H9 (cell line): ENCODE data around the gene ZNF467. TPM values are rescaled to one million over a fixed set of nuclear protein-coding genes. Genes with fewer than 3 reads are reported as not detected.

Experiments
- DNase-seq: peaks from one replicate; pipeline ENCODE4 v3.0.0-alpha.2; 2017
- H2AFZ ChIP-seq: one replicate; pipeline ENCODE4 v1.6.1; 2013; ENCODE audit warnings: mild to moderate bottlenecking, low read length, control low read depth, moderate library complexity
- H2AK5ac ChIP-seq: 2 replicates; pipeline ENCODE4 v1.6.1; 2013; ENCODE audit warnings: low read length, control low read depth, mixed read lengths; ENCODE audit not compliant: insufficient read length
- H2BK120ac ChIP-seq: one replicate; pipeline ENCODE4 v1.6.1; 2013; ENCODE audit warnings: low read depth, mild to moderate bottlenecking, low read length, control low read depth, inconsistent platforms; ENCODE audit not compliant: poor library complexity, severe bottlenecking
- H2BK12ac ChIP-seq: 2 replicates; pipeline ENCODE4 v1.6.1; 2013; ENCODE audit warnings: low read length, control low read depth, mixed read lengths, low read depth; ENCODE audit not compliant: insufficient read length
- H2BK15ac ChIP-seq: 2 replicates; pipeline ENCODE4 v1.6.1; 2013; ENCODE audit warnings: low read depth, low read length, control low read depth
- H2BK20ac ChIP-seq: one replicate; pipeline ENCODE4 v1.6.1; 2013; ENCODE audit warnings: low read depth, mild to moderate bottlenecking, low read length, control low read depth, inconsistent platforms; ENCODE audit not compliant: poor library complexity, severe bottlenecking
- H2BK5ac ChIP-seq: 2 replicates; pipeline ENCODE4 v1.6.1; 2013; ENCODE audit warnings: low read length, control low read depth, mixed read lengths; ENCODE audit not compliant: insufficient read length
- H3K14ac ChIP-seq: 2 replicates; pipeline ENCODE4 v1.6.1; 2013; ENCODE audit warnings: low read length, control low read depth; ENCODE audit not compliant: insufficient read depth
- H3K18ac ChIP-seq: 2 replicates; pipeline ENCODE4 v1.6.1; 2013; ENCODE audit warnings: low read depth, mild to moderate bottlenecking, mixed read lengths, low read length, control low read depth; ENCODE audit not compliant: insufficient read length
- H3K23ac ChIP-seq: 2 replicates; pipeline ENCODE4 v1.6.1; 2013; ENCODE audit warnings: low read length, control low read depth, mixed read lengths, low read depth; ENCODE audit not compliant: insufficient read length
- H3K23me2 ChIP-seq: 2 replicates; pipeline ENCODE4 v1.6.1; 2013; ENCODE audit warnings: low read depth, mild to moderate bottlenecking, mixed read lengths, low read length, control low read depth; ENCODE audit not compliant: insufficient read length, poor library complexity, severe bottlenecking
- H3K27ac ChIP-seq: 2 replicates; pipeline ENCODE4 v1.5.1; 2013; ENCODE audit warnings: low read length, control low read depth, mixed read lengths, low read depth; ENCODE audit not compliant: insufficient read length
- H3K27me3 ChIP-seq: 2 replicates; pipeline ENCODE4 v1.6.1; 2013; ENCODE audit warnings: low read length, control low read depth, inconsistent platforms; ENCODE audit not compliant: insufficient read depth
- H3K4ac ChIP-seq: 2 replicates; pipeline ENCODE4 v1.6.1; 2013; ENCODE audit warnings: low read depth, mild to moderate bottlenecking, control low read depth, inconsistent platforms, low read length, moderate library complexity
- H3K4me1 ChIP-seq: 2 replicates; pipeline ENCODE4 v1.6.1; 2013; ENCODE audit warnings: low read length, control low read depth, inconsistent platforms; ENCODE audit not compliant: insufficient read depth
- H3K4me2 ChIP-seq: 2 replicates; pipeline ENCODE4 v1.6.1; 2013; ENCODE audit warnings: low read length, control low read depth, mixed read lengths; ENCODE audit not compliant: insufficient read length, insufficient read depth
- H3K56ac ChIP-seq: 2 replicates; pipeline ENCODE4 v1.6.1; 2013; ENCODE audit warnings: low read depth, mild to moderate bottlenecking, mixed read lengths, low read length, control low read depth; ENCODE audit not compliant: insufficient read length
- H3K79me1 ChIP-seq: 2 replicates; pipeline ENCODE4 v1.6.1; 2013; ENCODE audit warnings: low read depth, mild to moderate bottlenecking, moderate library complexity, low read length, control low read depth, inconsistent platforms; ENCODE audit not compliant: insufficient read depth, poor library complexity, severe bottlenecking
- H3K79me2 ChIP-seq: 2 replicates; pipeline ENCODE4 v1.6.1; 2013; ENCODE audit warnings: low read length, control low read depth, inconsistent platforms; ENCODE audit not compliant: insufficient read depth
- H3K9ac ChIP-seq: 2 replicates; pipeline ENCODE4 v1.6.1; 2013; ENCODE audit warnings: low read length, control low read depth, mixed read lengths; ENCODE audit not compliant: insufficient read length; ENCODE audit errors: extremely low read depth
- H3K9me3 ChIP-seq: one replicate; pipeline ENCODE4 v1.6.1; 2013; ENCODE audit warnings: low read depth, low read length, inconsistent platforms; ENCODE audit not compliant: control insufficient read depth
- H3T11ph ChIP-seq: one replicate; pipeline ENCODE4 v1.6.1; 2013; ENCODE audit warnings: mild to moderate bottlenecking, low read length, control low read depth, inconsistent platforms
- H4K20me1 ChIP-seq: one replicate; pipeline ENCODE4 v1.6.1; 2013; ENCODE audit not compliant: control insufficient read depth, insufficient read length, insufficient read depth
- H4K5ac ChIP-seq: 2 replicates; pipeline ENCODE4 v1.6.1; 2013; ENCODE audit warnings: low read depth, mild to moderate bottlenecking, mixed read lengths, low read length, control low read depth; ENCODE audit not compliant: insufficient read length
- H4K8ac ChIP-seq: replicated peaks from 2 replicates; pipeline ENCODE4 v1.6.1; 2013; ENCODE audit warnings: low read length, control low read depth, mixed read lengths, low read depth; ENCODE audit not compliant: insufficient read length
- H4K91ac ChIP-seq: 2 replicates; pipeline ENCODE4 v1.6.1; 2013; ENCODE audit warnings: low read depth, mild to moderate bottlenecking, moderate library complexity, mixed read lengths, low read length, control low read depth; ENCODE audit not compliant: insufficient read length
- H3K27ac Mint-ChIP-seq, 3 experiments: 2 replicates in 2 of 3; 3 replicates in 1 of 3; pipeline ENCODE4 v1.8.0; 2020 to 2021; ENCODE audit warnings: mixed read lengths in 3 of 3, mild to moderate bottlenecking in 1 of 3, moderate library complexity in 1 of 3
- H3K27me3 Mint-ChIP-seq: 2 replicates; pipeline ENCODE4 v1.8.0; 2021; ENCODE audit warnings: low read depth, mild to moderate bottlenecking, moderate library complexity, mixed read lengths
- H3K36me3 Mint-ChIP-seq, 3 experiments: 2 replicates in 2 of 3; 3 replicates in 1 of 3; pipeline ENCODE4 v1.8.0; 2020 to 2021; ENCODE audit warnings: low read depth in 3 of 3, mixed read lengths in 3 of 3; ENCODE audit not compliant: insufficient read depth in 1 of 3
- H3K4me1 Mint-ChIP-seq, 2 experiments: 2 replicates each; pipeline ENCODE4 v1.8.0; 2020; ENCODE audit warnings: mixed read lengths in 2 of 2
- H3K4me3 Mint-ChIP-seq, 2 experiments: 2 replicates in 1 of 2; 3 replicates in 1 of 2; pipeline ENCODE4 v1.8.0; 2020 to 2021; ENCODE audit warnings: mild to moderate bottlenecking in 2 of 2, mixed read lengths in 2 of 2, moderate library complexity in 1 of 2
- H3K9me3 Mint-ChIP-seq, 2 experiments: 2 replicates in 1 of 2; 3 replicates in 1 of 2; pipeline ENCODE4 v1.8.0; 2020; ENCODE audit warnings: mild to moderate bottlenecking in 2 of 2, mixed read lengths in 2 of 2, moderate library complexity in 1 of 2
- CTCF ChIP-seq: fragments of 200-600 bp; sonication (generic); conservative IDR thresholded peaks from 3 replicates; pipeline ENCODE4 v1.8.0; 2021; ENCODE audit warnings: antibody characterized with exemption, mild to moderate bottlenecking
- WGBS: extraction: QIAGEN DNeasy Blood & Tissue Kit; methylation state at CpG from one replicate; pipeline ENCODE4 v1.1.7; 2013; ENCODE audit warnings: missing lambda C conversion rate, low lambda C conversion rate, mixed read lengths; ENCODE audit not compliant: insufficient read length; ENCODE audit errors: extremely low coverage; 5-methylcytosine and 5-hydroxymethylcytosine counted together
- total RNA-seq: library from RNA; stranded (reverse); gene quantifications from 2 replicates; pipeline ENCODE4 v1.2.1, GENCODE V29; 2021

The ZNF467 gene
- total RNA-seq, 1 experiment from 2014 or later, result 0.31 TPM

GRCh38 chr7:149787428-149788299 lies 14.3 kb upstream of the ZNF467 start:
- Histone ChIP-seq H3K4me2 (no peak overlapping the region), H4K91ac (no peak overlapping the region), H3K79me2 (no peaks in the 10 kb centered on the region), H3K18ac (no peak overlapping the region), H3K56ac (no peak overlapping the region), H2BK120ac (no peak overlapping the region), H2BK20ac (no peak overlapping the region), H3K14ac (no peak overlapping the region), H3K27me3 (no peaks in the 10 kb centered on the region; the same call in 1 of the 2 replicates), H3T11ph (no peak overlapping the region), H3K23ac (no peak overlapping the region), H3K23me2 (no peaks in the 10 kb centered on the region), H3K9me3 (no peaks in the 10 kb centered on the region), H2BK12ac (no peak overlapping the region), H3K79me1 (no peaks in the 10 kb centered on the region), H3K4ac (no peak overlapping the region), H4K20me1 (peaks cover 4% of the 10 kb centered on the region), H3K9ac (no peak overlapping the region), H2AK5ac (no peak overlapping the region), H2BK5ac (no peak overlapping the region), H3K4me1 (no peaks in the 10 kb centered on the region), H3K27ac (no peak overlapping the region), H2AFZ (no peak overlapping the region), H4K5ac (no peak overlapping the region), H4K8ac (no peak overlapping the region), H2BK15ac (no peak overlapping the region)
- peak; percentile 43; the same call in 1 of the 3 replicates for TF ChIP-seq CTCF
- DNase-seq, result peak; percentile 64
- Mint-ChIP-seq H3K4me1 (peaks cover 0 to 23% of the 10 kb centered on the region in 2 experiments; a peak in 3 of 4 replicates), H3K4me3 (no peak overlapping the region), H3K27me3 (peaks cover 77% of the 10 kb centered on the region), H3K36me3 (no peaks in the 10 kb centered on the region), H3K27ac (no peak overlapping the region; a peak in 1 of 7 replicates), H3K9me3 (no peaks in the 10 kb centered on the region; a peak in 1 of 5 replicates)
- WGBS, result no CpG with 5 or more reads among the region's 35 CpGs
